GF-D8 (cell line): ENCODE data around the gene SLC5A6.
"Not testable (repeated sequence)": the region's sequence is repeated elsewhere in the genome, so short reads cannot be mapped to it uniquely, and the experiment has no call there.

Source experiments
- DNase-seq: peaks from one replicate; lab custom pipeline; 2025; lab: John Stamatoyannopoulos, UW

The SLC5A6 gene

DNA sequence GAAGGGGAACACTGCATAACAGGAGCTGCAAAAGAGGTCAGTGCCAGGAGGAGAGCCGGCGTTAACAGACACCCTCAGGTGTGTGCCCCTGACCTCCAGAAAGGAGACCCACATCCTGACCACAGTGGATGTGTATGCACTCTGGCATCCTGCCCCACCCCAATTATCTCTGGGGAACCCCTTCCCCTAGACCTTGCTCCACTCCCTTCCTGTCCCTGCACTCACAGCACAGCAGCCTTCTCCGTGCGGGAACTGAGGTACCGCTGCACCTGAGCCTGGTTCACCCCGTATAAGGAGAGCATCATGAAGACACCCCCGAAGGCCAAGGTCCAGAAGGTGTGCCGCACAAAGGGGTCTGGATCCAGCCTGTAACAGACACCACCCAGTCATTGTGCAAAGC, 7.5 kb downstream of the SLC5A6 start:
- DNase-seq = no peak

DNA sequence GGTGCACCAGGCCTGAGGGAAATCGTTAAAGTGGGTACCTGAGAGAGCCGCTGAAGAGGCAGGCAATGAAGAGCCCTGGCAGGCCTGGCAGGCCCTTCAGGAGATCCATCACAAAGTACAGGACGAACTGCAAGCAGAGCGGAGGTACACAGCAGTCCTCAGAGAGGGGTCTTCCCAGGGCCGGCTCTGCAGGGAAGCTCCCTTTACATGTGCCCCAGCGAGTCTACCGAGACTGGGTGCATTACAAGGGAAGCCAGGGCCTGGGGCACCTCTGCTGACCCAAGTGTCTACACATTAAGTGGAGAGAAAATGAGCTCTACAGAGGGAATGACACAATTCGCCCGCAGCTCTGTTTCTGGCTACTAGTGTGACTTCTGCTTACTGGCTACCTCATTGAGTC, 8.3 kb downstream of the SLC5A6 start:
- no peak for DNase-seq

DNA sequence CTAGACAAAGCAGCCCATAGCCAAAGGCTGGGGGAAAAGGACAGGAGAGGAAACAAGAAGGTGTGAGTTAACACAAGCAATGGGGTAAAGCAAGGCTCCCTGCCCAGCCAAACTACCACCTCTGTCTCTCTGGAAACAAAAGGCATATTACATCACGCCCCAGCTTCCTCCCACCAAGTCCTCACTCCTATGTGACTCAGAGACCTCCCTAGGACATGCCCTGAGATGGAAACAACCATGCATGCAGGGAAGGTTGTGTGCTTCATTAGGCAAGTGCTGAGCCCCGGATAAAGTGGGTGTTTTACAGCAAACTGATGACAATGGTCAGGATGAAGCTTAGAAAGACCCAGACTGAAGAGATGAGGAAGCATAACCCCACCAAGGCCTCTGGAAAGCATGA, 9.2 kb downstream of the SLC5A6 start:
- DNase-seq = no peak

DNA sequence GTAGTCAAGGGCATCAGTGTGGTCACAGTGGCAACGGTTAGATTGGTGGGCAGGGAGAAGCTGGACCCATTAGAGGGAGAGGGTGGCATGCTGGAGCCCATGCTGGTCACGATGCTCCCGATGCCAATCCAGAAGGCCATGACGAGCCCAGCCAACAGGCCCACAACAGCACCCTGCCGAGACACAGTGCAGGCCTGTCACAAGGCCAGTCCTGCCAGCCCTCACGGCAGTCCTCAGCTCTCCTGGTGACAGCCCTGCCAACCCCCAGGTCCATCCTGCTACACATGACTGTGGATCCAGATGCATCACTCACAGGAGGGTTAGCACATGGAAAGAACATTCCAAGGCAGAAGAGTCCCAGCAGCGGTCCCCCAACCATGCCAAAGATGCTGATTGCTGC, 10.4 kb downstream of the SLC5A6 start:
- no peak for DNase-seq

DNA sequence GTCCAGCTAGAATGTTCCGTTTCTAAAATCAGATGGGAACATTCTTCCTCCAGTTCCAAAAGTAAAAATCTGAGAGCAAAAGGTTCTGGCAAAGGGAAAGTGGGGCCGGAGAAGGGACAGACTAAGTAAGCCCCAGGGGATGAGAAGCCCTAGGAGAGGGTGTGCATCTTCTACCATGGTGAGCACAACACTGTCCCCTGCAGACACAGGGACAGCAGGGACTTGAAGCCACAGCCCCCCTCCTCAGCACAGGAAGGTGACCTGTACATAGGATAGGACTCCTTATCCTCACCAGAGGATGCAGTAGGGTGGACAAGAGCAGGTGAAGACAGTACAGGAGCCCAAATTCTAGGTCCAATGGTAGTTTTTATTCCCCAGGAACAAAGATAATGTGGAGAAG, 12.8 kb downstream of the SLC5A6 start:
- DNase-seq = no peak

DNA sequence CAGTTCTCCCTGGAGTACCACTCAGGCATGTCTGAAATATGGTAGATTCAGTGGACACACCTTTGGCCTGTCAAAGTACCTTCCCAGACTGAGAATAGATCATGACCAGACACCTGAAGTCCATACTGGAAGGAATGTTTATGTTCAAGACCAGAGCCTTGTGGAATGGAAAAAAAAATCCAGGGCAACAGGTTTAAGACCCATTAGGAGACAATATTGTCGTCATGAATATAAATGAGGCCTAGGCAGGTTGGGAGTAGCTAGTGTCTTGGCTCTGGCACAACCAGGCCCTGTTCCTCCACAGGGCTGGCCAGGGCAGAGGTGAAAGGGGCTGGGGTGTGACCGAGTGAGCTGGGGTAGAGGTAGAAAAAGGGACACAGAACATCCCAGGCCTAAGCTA, 13.4 kb downstream of the SLC5A6 start:
- DNase-seq = no peak

DNA sequence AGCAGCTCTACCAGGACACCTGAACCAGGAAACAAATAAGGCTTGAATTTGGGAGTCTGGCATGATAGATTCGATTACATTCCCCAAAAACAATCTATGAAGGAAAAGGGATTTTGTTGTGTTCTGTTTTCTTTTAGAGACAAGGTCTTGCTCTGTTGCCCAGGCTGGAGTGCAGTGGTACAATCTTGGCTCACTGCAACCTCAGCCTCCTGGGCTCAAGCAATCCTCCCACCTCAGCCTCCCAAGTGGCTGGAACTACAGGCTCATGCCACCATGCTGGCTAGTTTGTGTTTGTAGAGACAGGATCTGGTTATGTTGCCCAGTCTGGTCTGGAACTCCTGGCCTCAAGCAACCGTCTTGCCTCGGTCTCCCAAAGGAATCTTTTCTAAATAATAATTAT, 14.0 kb downstream of the SLC5A6 start:
- DNase-seq = not testable (repeated sequence)

DNA sequence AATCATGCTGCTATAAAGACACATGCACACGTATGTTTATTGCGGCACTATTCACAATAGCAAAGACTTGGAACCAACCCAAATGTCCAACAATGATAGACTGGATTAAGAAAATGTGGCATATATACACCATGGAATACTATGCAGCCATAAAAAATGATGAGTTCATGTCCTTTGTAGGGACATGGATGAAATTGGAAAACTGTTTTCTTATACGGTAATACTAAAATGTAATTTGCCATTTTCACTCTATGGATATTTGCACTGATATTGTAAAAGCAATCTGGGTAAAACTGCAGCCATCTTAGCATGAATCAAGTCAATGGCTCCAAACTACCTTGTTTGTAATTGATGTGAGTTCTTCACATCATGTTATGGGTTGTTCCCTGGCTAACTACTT, 16.3 kb downstream of the SLC5A6 start:
- DNase-seq = not testable (repeated sequence)

DNA sequence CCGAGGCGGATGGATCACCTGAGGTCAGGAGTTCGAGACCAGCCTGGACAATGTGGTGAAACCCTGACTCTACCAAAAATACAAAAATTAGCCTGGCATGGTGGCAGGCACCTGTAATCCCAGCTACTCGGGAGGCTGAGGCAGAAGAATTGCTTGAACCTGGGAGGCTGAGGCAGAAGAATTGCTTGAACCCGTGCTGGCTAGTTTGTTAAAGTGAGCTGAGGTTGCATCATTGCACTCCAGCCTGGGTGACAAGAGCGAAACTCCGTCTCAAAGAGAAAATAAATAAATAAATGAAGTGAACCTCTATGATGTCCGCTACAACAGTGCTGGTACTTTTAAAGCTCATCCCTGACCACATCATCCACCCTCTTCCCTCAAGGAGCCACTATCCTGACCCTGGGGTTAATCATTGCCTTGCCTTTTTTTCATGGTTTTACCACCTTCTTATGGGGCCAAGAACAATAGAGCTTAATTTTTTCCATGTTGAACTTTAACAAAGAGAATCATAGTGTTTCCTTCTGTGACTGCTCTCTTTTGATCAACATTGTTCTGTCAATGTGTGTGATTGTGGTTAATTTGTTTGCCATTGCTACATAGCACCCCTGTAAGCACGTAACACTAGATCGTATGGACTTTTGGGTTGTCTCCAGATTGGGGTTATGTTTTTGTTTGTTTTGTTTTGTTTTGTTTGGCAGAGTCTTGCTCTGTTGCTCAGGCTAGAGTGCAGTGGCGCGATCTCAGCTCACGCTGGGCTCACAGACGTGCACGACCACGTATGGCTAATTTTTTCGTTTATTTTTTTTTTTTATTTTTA, 17.3 kb downstream of the SLC5A6 start:
- no peak for DNase-seq

DNA sequence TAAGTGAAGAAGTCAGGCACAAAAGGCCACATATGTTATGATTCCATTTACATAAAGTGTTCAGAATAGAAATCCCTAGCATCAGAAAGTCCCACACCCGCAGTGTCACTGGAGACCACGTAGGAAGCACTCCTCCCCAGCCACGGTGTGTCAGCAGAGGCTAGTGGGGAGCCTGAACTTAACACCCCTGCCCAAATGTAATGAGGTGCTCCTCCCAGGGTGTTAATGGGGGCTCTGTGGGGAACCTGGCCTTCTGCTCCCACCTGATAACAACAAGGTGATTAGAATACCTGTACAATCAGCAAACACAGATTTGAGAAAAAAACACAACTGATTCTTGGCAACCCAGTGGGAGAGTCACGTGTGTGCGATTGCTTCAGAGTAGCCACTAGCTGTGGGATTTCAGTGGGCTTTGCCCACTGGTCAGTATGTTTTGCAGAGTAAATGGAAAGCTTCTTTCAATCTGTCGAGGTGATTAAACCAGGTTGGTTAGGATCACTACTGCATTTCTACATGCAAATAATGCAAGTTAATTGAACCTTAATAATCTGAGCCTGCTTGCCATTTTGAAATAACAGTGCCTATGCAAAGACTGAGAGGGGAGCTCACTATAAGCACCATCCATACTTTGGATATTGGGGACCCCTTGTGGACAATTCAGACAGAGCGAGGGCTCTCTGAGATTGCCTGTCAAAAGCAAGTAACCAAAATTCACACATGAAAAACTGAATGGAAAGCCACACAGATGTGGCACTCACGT, 20.8 kb downstream of the SLC5A6 start:
- peak; percentile 51 for DNase-seq

DNA sequence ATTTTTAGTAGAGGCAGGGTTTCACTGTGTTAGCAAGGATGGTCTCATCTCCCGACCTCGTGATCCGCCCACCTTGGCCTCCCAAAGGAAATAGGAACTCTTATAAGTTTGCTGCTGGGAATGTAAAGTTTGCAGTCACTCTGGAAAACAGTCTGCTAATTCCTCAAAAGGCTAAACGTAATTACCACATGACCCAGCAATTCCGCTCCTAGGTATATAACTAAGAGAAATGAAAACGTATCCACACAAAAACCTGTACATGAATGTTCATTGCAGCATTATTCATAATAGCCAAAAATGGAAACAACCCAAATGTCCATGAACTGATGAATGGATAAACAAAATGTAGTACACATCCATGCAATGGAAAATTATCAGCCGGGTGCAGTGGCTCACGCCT, 22.1 kb downstream of the SLC5A6 start:
- DNase-seq = no peak

DNA sequence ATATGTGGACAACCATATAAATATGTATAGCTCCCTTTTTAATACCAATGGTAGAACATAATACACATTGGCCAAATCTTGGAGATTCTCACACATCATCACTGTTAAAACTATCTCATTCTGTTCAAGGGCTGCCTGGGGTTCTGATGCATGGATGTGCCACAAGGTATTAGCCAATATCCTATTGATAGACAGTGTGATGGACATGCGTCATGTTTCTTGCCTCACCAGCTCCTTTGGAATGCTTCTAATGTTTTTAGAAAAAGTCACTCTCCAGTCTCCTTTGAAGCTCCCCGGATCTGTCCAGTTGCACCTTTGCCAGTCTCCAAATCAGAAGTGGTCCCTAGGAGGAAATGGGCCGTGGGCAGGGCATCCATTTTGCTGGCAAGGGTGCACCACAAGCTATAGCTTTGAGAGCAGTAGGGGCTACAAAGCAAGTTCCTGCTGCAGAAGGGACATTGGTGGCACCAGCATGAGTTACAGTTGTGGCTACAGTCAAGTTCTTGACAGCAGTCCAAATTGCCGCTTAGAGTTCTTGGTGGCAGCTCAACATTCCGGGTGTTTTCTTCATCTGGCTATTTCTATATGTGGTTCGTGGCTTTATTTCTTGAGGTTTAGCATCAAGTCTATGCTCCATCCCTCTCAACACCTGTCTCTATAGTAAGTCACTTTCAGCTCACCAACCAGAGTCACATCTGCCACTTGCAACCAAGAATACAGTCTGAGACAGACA, 25.3 kb downstream of the SLC5A6 start:
- no peak for DNase-seq

DNA sequence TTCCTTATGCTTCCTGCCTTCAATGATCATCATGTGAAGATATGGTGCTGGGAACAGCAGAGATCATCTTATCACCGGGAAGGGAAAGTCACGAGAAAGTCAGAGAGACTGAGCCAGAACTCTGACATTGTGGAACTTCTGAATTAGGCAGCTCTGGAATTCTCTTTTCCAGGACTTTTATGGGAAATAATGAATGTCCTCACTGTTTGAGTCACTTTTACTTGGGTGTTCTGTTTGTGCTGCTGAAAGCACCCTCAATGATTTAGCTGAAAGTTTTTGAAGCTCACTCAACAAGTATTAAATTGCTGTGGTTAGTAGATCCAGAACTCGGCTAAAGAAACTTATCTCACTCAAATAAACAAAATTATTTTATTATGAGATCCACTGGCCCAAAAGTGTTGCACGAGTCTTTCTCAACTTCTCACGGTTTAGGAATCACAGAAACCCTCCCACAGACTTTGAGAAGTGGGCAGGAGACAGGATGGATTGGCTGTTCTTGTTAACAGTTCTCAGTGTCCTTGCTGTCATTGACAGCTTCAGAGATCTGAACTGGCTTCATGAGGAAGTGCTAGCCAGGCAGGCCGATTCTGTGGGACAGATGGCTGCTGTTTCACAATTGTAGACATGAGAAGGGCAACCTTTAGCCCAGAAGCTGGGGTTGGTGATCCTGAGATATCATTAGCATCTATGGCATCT, 26.6 kb downstream of the SLC5A6 start:
- DNase-seq = peak; percentile 68

DNA sequence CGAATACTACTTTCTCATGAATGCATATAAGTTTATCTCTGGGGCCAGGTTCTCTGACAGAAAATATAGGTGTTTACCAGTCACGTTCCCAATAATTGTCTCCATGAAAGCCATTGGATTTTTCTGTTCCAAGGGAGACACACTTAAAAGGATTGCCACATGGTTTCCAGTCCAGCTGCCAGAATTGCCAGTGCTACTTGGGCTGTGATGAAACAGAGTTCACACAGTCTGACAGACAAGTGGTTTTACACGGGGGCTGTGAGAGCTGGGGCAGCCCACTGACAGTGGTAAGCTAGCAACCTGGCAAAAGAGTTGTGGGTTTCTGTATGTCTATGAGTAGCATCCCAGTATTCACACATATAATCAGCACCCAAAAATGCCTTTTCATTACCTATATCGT, 28.0 kb downstream of the SLC5A6 start:
- peak; percentile 31 for DNase-seq

DNA sequence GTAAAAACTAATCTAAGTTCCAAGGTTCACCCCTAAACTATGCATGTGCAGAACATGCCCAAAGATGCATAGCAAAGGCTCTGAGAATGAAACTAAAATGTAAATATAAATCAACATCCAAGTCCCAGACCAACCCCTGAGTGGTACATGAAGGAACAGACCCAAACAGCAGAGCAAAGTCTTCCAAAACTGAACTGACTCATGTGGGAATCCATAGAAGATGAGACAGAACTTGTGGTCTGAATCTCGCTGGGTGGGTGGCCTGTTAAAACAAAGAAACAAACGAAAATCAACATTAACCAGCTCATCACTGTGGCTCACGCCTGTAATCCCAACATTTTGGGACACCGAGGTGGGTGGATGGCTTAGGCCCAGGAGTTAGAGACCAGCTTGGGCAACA, 29.7 kb downstream of the SLC5A6 start:
- no peak for DNase-seq

DNA sequence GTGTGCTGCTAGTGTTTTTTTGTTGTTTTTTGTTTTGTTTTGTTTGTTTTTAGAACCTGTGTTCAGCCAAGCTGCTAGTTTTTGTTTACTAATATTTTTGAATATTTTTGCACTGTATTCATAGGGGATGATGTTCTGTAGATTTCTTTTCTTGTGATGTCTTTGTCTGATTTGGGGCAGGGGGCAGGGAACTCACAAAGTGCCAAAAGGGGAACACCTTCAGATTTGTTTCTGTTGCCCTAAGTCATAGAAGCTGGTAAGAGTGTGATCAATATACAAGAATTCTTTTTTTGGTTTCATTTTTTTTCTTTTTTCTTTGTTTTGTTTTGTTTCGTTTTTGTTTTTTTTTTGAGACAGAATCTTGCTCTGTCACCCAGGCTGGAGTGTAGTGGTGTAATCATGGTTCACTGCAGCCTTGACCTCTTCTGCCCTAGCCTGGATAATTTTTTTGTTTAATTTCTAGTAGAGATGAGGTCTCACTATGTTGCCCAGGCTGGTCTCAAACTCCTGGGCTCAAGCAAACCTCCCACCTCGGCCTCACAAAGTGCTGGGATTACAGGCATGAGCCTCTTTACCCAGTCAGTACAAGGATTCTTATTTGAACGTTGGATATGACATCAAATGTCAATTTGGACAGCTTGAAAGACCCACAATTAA, 32.6 kb downstream of the SLC5A6 start:
- DNase-seq = no peak

DNA sequence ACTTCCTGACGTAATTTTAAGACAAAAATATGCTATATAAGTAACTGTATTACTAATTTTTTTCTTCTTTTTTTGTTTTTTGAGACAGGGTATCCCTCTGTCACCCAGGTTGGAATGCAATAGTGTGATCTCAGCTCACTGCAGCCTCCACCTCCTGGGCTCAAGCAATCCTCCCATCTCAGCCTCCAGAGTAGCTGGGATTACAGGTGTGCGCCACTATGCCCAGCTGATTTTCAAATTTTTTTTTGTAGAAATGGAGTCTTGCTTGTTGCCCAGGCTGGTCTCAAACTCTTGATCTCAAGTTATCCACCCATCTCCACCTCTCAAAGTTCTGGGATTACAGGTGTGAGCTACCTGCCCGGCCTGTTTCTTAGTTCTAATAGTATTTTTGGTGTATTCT, 33.6 kb downstream of the SLC5A6 start:
- DNase-seq = no peak

DNA sequence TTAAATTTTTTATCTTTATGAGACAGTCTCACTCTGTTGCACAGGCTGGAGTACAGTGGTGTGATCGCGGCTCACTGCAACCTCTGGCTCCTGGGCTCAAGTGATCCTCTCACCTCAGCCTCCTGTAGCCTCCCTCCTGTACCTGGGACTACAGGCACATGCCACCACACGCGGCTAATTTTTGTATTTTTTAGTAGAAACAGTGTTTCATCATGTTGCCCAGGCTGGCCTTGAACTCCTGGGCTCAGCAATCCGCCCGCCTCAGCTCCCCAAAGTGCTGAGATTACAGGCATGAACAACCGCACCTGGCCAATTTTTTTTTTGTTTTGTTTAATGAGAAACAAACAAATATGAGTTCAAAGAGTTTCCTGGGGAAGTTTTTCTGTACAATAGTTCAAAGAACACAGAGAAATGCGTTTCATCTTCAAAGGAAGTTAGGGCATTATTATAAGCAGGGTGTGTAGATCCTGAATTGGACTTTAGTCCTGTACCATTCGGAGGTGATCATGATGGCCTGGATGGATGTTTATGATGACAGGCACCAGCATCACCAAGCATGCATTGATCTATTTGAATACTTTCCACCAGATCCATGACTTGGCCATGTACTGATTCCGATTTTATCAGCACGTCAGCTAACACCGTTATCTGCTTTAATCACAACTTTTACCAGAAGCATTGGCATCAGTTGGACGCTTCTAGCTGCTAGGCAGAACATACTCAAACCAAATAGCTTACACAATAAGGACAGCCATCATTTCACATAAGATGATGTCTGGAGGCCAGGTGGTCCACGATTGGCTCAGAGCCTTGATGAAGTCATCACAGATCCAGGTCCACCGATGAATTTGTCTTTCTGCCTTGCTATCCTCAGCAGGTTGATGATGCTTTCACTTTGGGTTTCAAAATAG, 34.4 kb downstream of the SLC5A6 start:
- no peak for DNase-seq

DNA sequence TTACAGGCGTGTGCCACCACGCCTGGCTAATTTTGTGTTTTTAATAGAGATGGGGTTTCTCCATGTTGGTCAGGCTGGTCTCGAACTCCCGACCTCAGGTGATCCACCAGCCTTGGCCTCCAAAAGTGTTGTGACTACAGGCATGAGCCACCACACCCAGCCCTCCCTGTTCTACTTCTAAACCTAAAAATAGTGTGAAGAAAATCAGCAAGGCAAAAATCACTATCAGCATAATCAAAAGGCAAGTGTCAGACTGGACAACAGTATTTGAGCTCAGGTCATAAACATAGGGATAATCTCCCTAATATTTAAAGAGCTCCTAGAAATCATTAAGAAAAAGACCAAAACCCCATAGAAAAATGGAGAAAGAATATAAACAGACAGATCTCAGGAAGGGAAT, 36.3 kb downstream of the SLC5A6 start:
- not testable (repeated sequence) for DNase-seq

DNA sequence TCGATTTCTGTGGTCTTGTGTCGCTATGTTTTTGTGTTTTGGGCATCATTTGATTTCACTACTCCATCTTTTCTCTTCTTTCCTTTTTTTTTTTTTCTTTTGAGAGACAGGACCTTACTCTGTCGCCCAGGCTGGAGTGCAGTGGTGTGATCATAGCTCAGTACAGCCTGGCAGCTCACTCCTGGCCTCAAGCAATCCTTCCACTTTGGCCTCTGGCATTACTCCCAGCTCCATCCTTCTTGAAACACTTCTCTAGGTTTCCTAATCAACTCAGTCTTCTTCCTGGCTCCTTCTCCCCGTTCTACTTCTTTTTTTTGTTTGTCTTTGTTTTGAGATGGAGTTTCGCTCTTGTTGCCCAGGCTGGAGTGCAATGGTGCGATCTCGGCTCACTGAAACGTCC, 36.7 kb downstream of the SLC5A6 start:
- DNase-seq = no peak

DNA sequence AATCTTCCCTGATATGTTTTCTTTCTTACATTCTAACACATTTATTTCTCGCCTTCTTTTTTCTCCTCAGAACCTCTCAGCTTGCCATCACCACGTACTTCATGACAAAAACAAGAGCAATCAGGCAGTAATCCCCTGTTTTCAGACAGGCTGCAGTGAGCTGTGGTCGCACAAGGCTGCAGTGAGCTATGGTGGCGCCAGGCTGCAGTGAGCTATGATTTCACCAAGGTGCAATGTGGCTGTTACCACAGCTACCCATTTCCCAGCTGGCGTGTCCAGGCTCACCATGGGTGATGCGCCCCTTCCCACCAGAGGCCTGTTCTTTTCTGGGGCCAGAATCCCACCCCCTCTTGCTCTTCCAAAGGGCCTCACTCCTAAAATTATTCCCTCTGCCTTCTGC, 37.4 kb downstream of the SLC5A6 start:
- DNase-seq = no peak
